WERI-Rb-1 (cell line): Measurements from ENCODE around the gene KLHL22.
"Not testable (repeated sequence)": the region's sequence is repeated elsewhere in the genome, so short reads cannot be mapped to it uniquely, and the experiment has no call there.

Experiments
- DNase-seq: peaks from one replicate; pipeline ENCODE4 v3.0.0-alpha.2; 2020
- H3K27ac ChIP-seq: fragments of 250-450 bp; sonication (Bioruptor Pico); 2 replicates; pipeline ENCODE4 v1.5.1; 2020; ENCODE audit warnings: mild to moderate bottlenecking, moderate library complexity
- H3K27me3 ChIP-seq: fragments of 250-450 bp; sonication (Bioruptor Pico); 2 replicates; pipeline ENCODE4 v1.5.1; 2021; ENCODE audit warnings: mild to moderate bottlenecking, low read depth, moderate library complexity; ENCODE audit not compliant: insufficient read depth, severe bottlenecking
- H3K36me3 ChIP-seq: fragments of 250-450 bp; sonication (Bioruptor Pico); 2 replicates; pipeline ENCODE4 v1.5.1; 2020; ENCODE audit warnings: mild to moderate bottlenecking, moderate library complexity
- H3K4me3 ChIP-seq: 2 replicates; pipeline ENCODE4 v1.5.1; 2011; ENCODE audit warnings: low read depth, mild to moderate bottlenecking, control low read depth, low read length
- H3K9me3 ChIP-seq: fragments of 250-450 bp; sonication (Bioruptor Pico); 2 replicates; pipeline ENCODE4 v1.5.1; 2021; ENCODE audit warnings: mild to moderate bottlenecking, moderate library complexity; ENCODE audit not compliant: severe bottlenecking
- CTCF ChIP-seq: IDR thresholded peaks from 2 replicates; pipeline ENCODE4 v1.5.1; 2011; ENCODE audit warnings: low read depth, mild to moderate bottlenecking, control low read depth, inconsistent platforms, low read length

KLHL22 gene

GRCh38 chr22:20392983-20393704 lies 102.5 kb downstream of the KLHL22 start:
- DNase-seq: no peak
- no peak for TF ChIP-seq CTCF
- H3K9me3 ChIP-seq: peaks cover 3% of the 10 kb centered on the region
- peaks cover 3% of the 10 kb centered on the region for H3K36me3 ChIP-seq
- peak overlapping the region; percentile 93 for H3K27ac ChIP-seq
- peak overlapping the region; percentile 75 for H3K4me3 ChIP-seq
- no peaks in the 10 kb centered on the region for H3K27me3 ChIP-seq

GRCh38 chr22:20392365-20392881 lies 103.2 kb downstream of the KLHL22 start:
- H3K27me3 ChIP-seq, H3K9me3 ChIP-seq, DNase-seq, H3K36me3 ChIP-seq, H3K27ac ChIP-seq, H3K4me3 ChIP-seq: not testable (repeated sequence)
